Smooth muscle cell (in vitro differentiated cells): Measurements from ENCODE around the gene ASMTL. TPM values are rescaled to one million over a fixed set of nuclear protein-coding genes. Genes with fewer than 3 reads are reported as not detected.

Experiments used
- DNase-seq: peaks from one replicate; lab custom pipeline; 2025; ENCODE audit not compliant: unreplicated experiment; lab: John Stamatoyannopoulos, UW
- H2AFZ ChIP-seq: fragments of 200-600 bp; sonication (generic); 2 replicates; pipeline ENCODE4 v1.6.0; 2016; ENCODE audit warnings: antibody characterized with exemption, low read depth, mild to moderate bottlenecking
- H3F3A ChIP-seq: fragments of 200-600 bp; sonication (generic); 2 replicates; pipeline ENCODE4 v1.6.0; 2017; ENCODE audit warnings: antibody characterized with exemption, low read depth
- H3K27ac ChIP-seq: fragments of 200-600 bp; sonication (generic); 2 replicates; pipeline ENCODE4 v1.5.1; 2016; ENCODE audit warnings: low read depth, mild to moderate bottlenecking
- H3K27me3 ChIP-seq: fragments of 200-600 bp; sonication (generic); 2 replicates; pipeline ENCODE4 v1.6.1; 2016; ENCODE audit warnings: low read depth, mild to moderate bottlenecking
- H3K36me3 ChIP-seq: fragments of 200-600 bp; sonication (generic); 2 replicates; pipeline ENCODE4 v1.5.1; 2016; ENCODE audit warnings: low read depth
- H3K4me1 ChIP-seq: fragments of 200-600 bp; sonication (generic); 2 replicates; pipeline ENCODE4 v1.5.1; 2016; ENCODE audit warnings: low read depth
- H3K4me2 ChIP-seq: fragments of 200-600 bp; sonication (generic); 2 replicates; pipeline ENCODE4 v1.6.0; 2016; ENCODE audit warnings: mild to moderate bottlenecking
- H3K4me3 ChIP-seq: fragments of 200-600 bp; sonication (generic); 2 replicates; pipeline ENCODE4 v1.5.1; 2016; ENCODE audit warnings: mild to moderate bottlenecking
- H3K79me2 ChIP-seq: fragments of 200-600 bp; sonication (generic); 2 replicates; pipeline ENCODE4 v1.6.0; 2016; ENCODE audit warnings: low read depth, mild to moderate bottlenecking
- H3K9ac ChIP-seq: fragments of 200-600 bp; sonication (generic); 2 replicates; pipeline ENCODE4 v1.6.0; 2016; ENCODE audit warnings: low read depth
- H3K9me3 ChIP-seq: fragments of 200-600 bp; sonication (generic); replicated peaks from 2 replicates; pipeline ENCODE4 v1.5.1; 2016; ENCODE audit warnings: low read depth
- H4K20me1 ChIP-seq: fragments of 200-600 bp; sonication (generic); 2 replicates; pipeline ENCODE4 v1.6.0; 2016; ENCODE audit warnings: low read depth
- WGBS: methylation state at CpG from one replicate; pipeline ENCODE4 v1.1.7; 2016; ENCODE audit warnings: low lambda C conversion rate; 5-methylcytosine and 5-hydroxymethylcytosine counted together
- polyA plus RNA-seq: library from polyadenylated mRNA; unstranded; fragments of >200 nt; fragmentation: Nextera tagmentation; extraction: Ambion mirVana; gene quantifications from 2 replicates; pipeline ENCODE4 v1.2.1, GENCODE V29; 2016
- total RNA-seq: library from RNA; depleted of rRNA; stranded (reverse); fragments of >200 nt; gene quantifications from 2 replicates; pipeline ENCODE4 v1.2.3, GENCODE V29; 2014
- TF ChIP-seq, protein P1 (sequence below): fragments of 200-600 bp; sonication (generic); IDR thresholded peaks from 2 replicates; pipeline ENCODE4 v1.5.1; 2017; ENCODE audit warnings: borderline replicate concordance, mild to moderate bottlenecking, antibody characterized with exemption; ENCODE audit not compliant: insufficient read depth, poor library complexity, severe bottlenecking

Gene ASMTL
- total and polyA plus RNA-seq, 2 experiments from 2014 or later, result 20.0 to 50.5 TPM

DNA sequence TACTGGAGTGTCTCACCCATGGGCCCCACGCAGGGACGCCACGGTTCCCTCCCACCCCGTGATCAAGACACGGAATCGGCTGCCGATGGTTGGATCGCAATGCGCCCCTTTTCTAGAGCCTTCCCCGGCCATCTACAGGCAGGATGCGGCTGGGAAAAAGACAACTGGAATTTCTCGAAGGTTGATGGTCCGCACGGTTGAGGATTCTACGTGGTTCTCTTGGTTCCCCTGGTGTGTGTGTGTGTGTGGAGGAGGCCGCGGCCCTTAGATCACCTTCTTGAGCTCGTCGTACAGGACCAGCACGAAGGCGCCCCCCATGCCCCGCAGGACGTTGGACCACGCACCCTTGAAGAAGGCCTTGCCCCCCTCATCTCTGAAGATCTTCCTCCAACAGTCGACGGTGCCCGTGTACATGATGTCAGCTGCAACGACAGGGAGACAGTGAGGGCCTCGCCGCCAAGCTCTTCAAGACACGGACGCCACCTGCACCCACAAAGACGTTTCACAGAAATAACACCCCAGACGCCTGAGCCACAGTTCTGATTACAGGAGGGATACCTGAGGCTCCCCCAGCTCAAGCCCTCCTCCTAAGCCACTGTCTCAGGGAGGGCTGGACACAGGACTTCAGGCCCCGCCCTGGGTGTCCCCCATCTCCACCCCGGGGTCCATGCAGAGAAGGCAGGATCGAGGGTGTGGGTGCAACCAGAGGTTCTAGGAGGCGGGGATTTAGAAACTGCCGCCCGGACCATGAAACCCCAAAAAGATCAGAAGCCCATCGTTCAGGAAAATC lies 66.2 kb downstream of the ASMTL start:
- Histone ChIP-seq H3K4me2 (no peak overlapping the region), H3K79me2 (peaks cover 49% of the 10 kb centered on the region), H4K20me1 (peaks cover 91% of the 10 kb centered on the region), H3K27me3 (no peaks in the 10 kb centered on the region), H3K4me3 (no peak overlapping the region), H3K4me1 (peaks cover 12% of the 10 kb centered on the region), H2AFZ (no peak overlapping the region), H3K36me3 (peaks cover 11% of the 10 kb centered on the region), H3K27ac (no peak overlapping the region), H3F3A (peaks cover 27% of the 10 kb centered on the region), H3K9ac (no peak overlapping the region), H3K9me3 (no peaks in the 10 kb centered on the region)
- DNase-seq, result no peak
- TF ChIP-seq, protein P1, sequence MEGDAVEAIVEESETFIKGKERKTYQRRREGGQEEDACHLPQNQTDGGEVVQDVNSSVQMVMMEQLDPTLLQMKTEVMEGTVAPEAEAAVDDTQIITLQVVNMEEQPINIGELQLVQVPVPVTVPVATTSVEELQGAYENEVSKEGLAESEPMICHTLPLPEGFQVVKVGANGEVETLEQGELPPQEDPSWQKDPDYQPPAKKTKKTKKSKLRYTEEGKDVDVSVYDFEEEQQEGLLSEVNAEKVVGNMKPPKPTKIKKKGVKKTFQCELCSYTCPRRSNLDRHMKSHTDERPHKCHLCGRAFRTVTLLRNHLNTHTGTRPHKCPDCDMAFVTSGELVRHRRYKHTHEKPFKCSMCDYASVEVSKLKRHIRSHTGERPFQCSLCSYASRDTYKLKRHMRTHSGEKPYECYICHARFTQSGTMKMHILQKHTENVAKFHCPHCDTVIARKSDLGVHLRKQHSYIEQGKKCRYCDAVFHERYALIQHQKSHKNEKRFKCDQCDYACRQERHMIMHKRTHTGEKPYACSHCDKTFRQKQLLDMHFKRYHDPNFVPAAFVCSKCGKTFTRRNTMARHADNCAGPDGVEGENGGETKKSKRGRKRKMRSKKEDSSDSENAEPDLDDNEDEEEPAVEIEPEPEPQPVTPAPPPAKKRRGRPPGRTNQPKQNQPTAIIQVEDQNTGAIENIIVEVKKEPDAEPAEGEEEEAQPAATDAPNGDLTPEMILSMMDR, result no peak
- WGBS, result 96% methylated on average over 41 of the region's 41 CpGs

DNA sequence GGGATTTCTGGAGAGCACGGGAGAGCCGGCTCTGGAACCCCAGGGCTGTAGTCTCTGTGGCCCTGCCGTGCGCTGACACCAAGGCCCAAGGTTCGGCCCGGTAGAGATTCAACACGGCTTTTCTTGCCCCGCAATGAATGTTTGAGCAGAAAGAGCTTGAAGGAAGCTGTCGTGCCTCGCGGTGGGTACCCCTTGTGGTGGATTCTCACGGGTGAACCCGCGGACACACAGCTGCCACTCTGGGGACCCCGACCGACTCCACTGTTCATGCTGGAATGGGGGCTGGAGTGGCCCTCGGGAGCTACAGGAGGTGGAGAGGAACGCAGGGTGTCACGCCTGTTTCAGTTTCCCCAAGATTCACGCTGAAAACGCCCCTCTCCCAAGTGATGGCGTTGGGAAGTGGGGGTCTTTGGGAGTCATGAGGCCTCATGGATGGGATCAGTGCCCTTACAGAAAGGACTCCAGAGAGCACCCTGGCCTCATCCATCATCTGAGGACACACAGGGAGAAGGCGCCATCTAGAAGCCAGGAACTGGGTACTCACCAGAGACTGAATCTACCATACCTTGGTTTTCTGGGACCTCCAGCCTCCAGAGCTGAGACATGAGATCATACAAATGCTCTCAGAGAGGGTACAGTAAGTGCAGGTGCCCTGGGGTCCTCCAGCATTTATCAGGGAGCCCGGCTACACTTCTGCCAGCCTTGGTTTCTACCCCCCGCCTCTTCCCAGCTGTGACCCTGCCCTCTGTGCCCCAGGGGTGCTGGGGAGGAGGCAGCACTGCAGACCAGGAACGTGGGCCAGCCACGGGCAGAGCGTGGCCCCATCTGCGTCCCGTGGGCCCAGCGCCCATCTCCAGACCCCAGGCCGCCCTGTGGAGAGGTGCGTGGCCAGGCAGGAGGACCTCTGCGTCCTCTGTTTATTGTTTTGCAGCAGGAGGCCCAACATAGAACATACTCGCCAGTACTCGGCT lies 67.2 kb downstream of the ASMTL start:
- WGBS, result 98% methylated on average over 36 of the region's 36 CpGs
- H3K4me3 ChIP-seq, result no peak overlapping the region
- H3K79me2 ChIP-seq, result peaks cover 40% of the 10 kb centered on the region
- no peak overlapping the region for H2AFZ ChIP-seq
- no peak for DNase-seq
- H3K4me2 ChIP-seq, result no peak overlapping the region
- peaks cover 11% of the 10 kb centered on the region for H3K36me3 ChIP-seq
- H3K9me3 ChIP-seq, result no peaks in the 10 kb centered on the region
- peaks cover 81% of the 10 kb centered on the region for H4K20me1 ChIP-seq
- H3K4me1 ChIP-seq, result peaks cover 5% of the 10 kb centered on the region
- H3K27ac ChIP-seq, result no peak overlapping the region
- H3F3A ChIP-seq, result peaks cover 19% of the 10 kb centered on the region
- H3K9ac ChIP-seq, result no peak overlapping the region
- TF ChIP-seq, protein P1, result no peak
- H3K27me3 ChIP-seq, result no peaks in the 10 kb centered on the region

DNA sequence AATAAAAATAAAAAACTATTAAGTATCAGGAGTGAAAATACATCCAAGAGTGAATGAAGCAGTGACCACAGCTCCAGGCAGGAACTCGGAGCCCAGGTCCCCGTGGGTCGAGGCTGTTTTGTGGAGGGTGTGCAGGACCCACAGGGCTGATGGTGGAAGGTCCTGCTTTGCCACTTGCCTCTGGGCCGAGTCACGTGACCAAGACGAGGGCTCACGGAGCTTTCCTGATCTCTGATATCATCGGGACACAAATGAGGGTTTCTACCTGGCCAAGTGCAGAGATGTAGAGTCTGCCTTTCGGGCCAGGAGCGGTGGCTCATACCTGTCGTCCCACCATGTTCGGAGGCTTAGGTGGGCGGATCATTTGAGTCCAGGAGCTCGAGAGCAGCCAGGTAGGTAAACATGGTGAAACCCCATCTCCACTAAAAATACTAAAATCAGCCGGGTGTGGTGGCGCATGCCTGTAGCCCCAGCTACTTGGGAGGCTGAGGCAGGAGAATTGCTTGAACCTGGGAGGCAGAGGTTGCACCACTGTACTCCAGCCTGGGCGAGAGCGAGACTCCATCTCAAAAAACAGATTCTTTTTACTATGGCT lies 68.0 kb downstream of the ASMTL start:
- no peak overlapping the region for H3K27ac ChIP-seq
- H3K4me1 ChIP-seq, result no peaks in the 10 kb centered on the region
- H3K79me2 ChIP-seq, result peaks cover 32% of the 10 kb centered on the region
- no peak overlapping the region for H3K4me2 ChIP-seq
- 94% methylated on average over 18 of the region's 18 CpGs for WGBS
- H3K27me3 ChIP-seq, result no peaks in the 10 kb centered on the region
- no peak overlapping the region for H3K9ac ChIP-seq
- H4K20me1 ChIP-seq, result peaks cover 73% of the 10 kb centered on the region
- no peak overlapping the region for H3K4me3 ChIP-seq
- TF ChIP-seq, protein P1, result no peak
- peaks cover 13% of the 10 kb centered on the region for H3F3A ChIP-seq
- no peak for DNase-seq
- H3K9me3 ChIP-seq, result no peaks in the 10 kb centered on the region
- H2AFZ ChIP-seq, result no peak overlapping the region
- H3K36me3 ChIP-seq, result peaks cover 7% of the 10 kb centered on the region
